HUES48 (cell line): ENCODE data around the gene SERPINA4.

Source experiments
- H3K27ac ChIP-seq: one replicate; pipeline ENCODE4 v1.7.0; 2013; ENCODE audit warnings: low read depth, low read length, inconsistent platforms
- H3K27me3 ChIP-seq: 2 replicates; pipeline ENCODE4 v1.6.1; 2013; ENCODE audit warnings: mild to moderate bottlenecking, low read length; ENCODE audit not compliant: control insufficient read depth, insufficient read depth
- H3K36me3 ChIP-seq: 2 replicates; pipeline ENCODE4 v1.6.1; 2013; ENCODE audit warnings: low read length; ENCODE audit not compliant: control insufficient read depth, insufficient read depth
- H3K4me1 ChIP-seq: 2 replicates; pipeline ENCODE4 v1.6.1; 2013; ENCODE audit warnings: mild to moderate bottlenecking, low read length; ENCODE audit not compliant: control insufficient read depth, insufficient read depth
- H3K4me3 ChIP-seq: 2 replicates; pipeline ENCODE4 v1.5.1; 2013; ENCODE audit warnings: mild to moderate bottlenecking, low read depth, low read length
- H3K9ac ChIP-seq: 2 replicates; pipeline ENCODE4 v1.6.1; 2013; ENCODE audit warnings: mild to moderate bottlenecking, low read depth, low read length, moderate library complexity
- H3K9me3 ChIP-seq: 2 replicates; pipeline ENCODE4 v1.6.1; 2013; ENCODE audit warnings: low read length; ENCODE audit not compliant: control insufficient read depth, insufficient read depth

Gene SERPINA4

DNA sequence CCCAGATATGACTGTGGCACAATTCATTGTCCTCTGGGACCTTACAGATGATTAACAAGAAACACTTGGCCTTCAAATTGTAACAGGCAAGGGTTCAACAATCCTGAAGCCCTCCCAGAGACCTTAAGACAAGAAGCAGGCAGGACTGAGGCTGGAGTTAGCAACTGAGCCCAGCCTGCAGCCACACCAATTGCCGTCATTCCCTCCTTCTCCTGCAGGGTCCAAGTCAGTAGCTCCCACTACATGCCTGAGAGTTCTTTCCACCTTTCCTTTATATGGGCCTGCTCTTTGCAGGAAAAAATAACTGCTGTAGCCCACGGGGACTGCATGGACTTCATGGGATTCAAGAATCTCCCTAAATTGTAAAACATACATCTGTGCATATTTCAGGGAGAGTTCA, 2.4 kb upstream of the SERPINA4 start:
- H3K27ac ChIP-seq: no peak overlapping the region
- no peaks in the 10 kb centered on the region for H3K27me3 ChIP-seq
- no peak overlapping the region for H3K9ac ChIP-seq
- no peaks in the 10 kb centered on the region for H3K4me1 ChIP-seq
- H3K4me3 ChIP-seq: no peak overlapping the region
- no peaks in the 10 kb centered on the region for H3K36me3 ChIP-seq
- H3K9me3 ChIP-seq: no peaks in the 10 kb centered on the region

DNA sequence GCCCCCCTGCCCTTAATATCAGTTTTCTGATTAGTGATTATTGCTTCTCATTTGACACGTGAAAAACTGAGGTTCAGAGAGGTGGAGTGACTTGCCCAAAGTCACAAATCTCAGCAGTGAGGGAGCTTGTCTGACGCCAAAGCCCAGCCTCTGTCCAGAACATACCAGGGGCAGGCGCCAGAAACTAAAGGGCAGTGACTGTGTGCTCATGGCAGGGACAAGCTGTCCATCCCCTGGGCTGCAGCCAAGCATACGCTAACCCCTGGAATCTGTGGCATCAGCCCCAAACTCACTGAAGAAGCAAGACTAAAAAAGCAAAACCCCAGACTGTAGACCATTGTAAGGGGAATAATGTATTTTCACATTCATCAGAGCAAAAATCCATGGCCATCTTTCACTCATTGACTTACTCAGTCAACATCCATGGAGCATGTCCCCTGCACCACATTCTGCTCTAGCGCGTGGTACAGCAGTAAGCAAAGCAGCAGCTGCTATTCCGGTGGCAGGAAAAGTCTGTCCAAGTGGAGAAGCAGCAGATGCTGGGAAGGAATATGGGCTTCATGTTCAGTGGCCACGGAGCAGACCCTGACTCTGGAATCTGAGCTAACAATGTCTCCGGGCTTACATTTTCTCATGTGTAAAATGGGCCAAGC, 1.5 kb upstream of the SERPINA4 start:
- H3K27ac ChIP-seq: no peak overlapping the region
- no peak overlapping the region for H3K4me3 ChIP-seq
- no peaks in the 10 kb centered on the region for H3K4me1 ChIP-seq
- no peaks in the 10 kb centered on the region for H3K9me3 ChIP-seq
- H3K36me3 ChIP-seq: no peaks in the 10 kb centered on the region
- no peak overlapping the region for H3K9ac ChIP-seq
- H3K27me3 ChIP-seq: no peaks in the 10 kb centered on the region

DNA sequence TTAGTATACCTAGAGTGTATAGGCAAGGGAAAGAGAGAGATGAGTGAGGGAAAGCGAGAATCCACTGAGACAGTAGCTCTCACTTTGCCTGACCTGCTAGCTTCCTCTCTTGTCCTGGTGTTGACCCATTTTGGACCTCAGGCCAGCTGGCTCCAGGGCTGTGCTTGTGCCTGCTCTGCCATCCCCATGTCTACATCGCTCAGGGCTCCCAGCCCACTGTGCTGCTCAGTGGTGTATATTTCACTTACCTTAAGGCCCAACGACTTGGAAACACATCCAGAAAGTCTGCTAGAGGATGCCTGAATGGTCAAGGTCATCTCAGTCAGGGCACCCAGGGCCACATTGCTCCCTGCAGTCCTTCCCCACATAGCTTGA, 964 bp upstream of the SERPINA4 start:
- Histone ChIP-seq H3K27me3 (no peaks in the 10 kb centered on the region), H3K27ac (no peak overlapping the region), H3K9me3 (no peaks in the 10 kb centered on the region), H3K9ac (no peak overlapping the region), H3K4me3 (no peak overlapping the region), H3K36me3 (no peaks in the 10 kb centered on the region), H3K4me1 (no peaks in the 10 kb centered on the region)

DNA sequence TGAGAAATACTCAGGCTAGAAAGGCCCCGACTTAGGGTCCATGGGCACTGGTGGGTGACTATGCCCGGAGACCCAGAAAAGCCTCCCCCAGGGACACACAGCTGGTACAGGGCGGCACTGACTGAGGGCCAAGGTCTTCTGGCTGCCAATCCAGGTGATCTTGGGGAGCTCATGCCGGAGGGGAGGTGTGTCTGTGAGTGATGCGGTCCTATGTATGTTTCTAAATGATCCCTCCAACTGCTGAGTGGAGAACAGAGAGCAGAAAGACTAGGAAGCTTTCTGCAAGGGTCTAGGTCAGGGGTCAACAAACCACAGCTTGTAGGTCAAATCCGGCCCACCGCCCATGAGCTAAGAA, 391 bp downstream of the SERPINA4 start:
- Histone ChIP-seq H3K9ac (no peak overlapping the region), H3K9me3 (no peaks in the 10 kb centered on the region), H3K27ac (no peak overlapping the region), H3K4me1 (no peaks in the 10 kb centered on the region), H3K36me3 (no peaks in the 10 kb centered on the region), H3K4me3 (no peak overlapping the region), H3K27me3 (no peaks in the 10 kb centered on the region)

DNA sequence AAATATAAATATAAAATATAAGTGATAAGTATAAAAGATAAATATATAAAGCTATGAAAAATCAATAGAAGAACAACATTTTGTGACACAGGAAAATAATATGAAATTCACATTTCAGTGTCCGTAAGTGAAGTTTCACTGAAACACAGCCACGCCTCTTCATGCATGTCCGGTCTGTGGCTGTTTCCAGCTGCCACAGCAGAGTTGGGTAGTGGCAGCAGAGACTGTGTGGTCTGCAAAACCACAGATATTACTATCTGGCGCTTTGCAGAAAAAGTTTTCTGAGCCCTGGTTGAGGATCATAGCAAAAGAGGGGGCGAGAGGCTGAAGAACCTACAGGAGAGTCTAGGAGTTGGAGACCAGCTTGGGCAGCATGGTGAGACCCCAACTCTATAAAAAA, 780 bp downstream of the SERPINA4 start:
- Histone ChIP-seq H3K9ac (no peak overlapping the region), H3K27ac (no peak overlapping the region), H3K9me3 (no peaks in the 10 kb centered on the region), H3K36me3 (no peaks in the 10 kb centered on the region), H3K27me3 (no peaks in the 10 kb centered on the region), H3K4me1 (no peaks in the 10 kb centered on the region), H3K4me3 (no peak overlapping the region)

DNA sequence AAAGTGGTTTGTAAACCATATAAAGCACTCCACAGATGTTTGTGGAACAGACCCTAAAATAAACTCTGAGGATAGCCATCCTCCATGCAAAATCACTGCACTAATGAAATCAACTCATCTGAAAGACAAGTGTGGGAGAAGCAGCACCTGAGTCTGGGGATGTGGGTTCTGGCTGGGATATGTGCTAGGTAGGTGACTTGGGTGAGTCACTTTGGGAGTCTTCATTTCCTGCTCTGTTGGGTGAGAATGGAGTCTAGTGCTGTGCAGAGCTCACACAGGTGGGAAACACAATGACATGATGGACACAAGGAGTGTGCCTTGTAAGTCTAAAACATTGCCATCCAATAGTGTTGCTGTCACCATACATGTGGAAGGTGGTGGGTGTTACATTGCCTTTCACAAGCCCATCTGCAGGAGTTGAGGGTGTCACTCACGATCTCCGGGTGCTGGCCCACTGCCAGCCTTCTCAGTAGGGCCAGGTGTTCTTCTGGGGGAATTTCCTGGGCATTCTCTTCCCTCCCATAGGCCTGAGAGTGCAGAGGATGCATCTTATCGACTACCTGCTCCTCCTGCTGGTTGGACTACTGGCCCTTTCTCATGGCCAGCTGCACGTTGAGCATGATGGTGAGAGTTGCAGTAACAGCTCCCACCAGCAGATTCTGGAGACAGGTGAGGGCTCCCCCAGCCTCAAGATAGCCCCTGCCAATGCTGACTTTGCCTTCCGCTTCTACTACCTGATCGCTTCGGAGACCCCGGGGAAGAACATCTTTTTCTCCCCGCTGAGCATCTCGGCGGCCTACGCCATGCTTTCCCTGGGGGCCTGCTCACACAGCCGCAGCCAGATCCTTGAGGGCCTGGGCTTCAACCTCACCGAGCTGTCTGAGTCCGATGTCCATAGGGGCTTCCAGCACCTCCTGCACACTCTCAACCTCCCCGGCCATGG, 2.0 kb downstream of the SERPINA4 start:
- Histone ChIP-seq H3K27ac (no peak overlapping the region), H3K9me3 (no peaks in the 10 kb centered on the region)

DNA sequence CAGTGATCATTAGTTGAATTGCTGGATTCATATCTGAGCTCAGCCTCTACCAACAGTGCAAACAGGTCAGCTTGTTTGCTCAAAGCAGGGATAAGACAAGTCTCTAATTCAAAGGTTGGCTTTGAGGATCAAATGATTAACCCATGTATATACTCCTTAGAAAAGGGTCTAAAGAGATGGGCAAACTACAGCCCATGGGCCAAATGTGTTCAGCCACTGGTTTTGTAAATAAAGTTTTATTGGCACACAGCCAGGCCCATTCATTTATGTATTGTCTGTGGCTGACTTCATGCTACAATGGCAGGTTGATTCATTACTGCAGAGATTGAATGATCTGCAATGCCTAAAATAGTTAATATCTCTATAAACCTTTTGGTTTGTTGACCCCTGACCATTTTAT, 3.1 kb downstream of the SERPINA4 start:
- Histone ChIP-seq H3K9me3 (no peaks in the 10 kb centered on the region), H3K27ac (no peak overlapping the region), H3K9ac (no peak overlapping the region), H3K4me1 (no peaks in the 10 kb centered on the region), H3K27me3 (no peaks in the 10 kb centered on the region), H3K36me3 (no peaks in the 10 kb centered on the region), H3K4me3 (no peak overlapping the region)

More for the DNA sequence above, 2.0 kb downstream of the SERPINA4 start:
- H3K36me3 ChIP-seq: no peaks in the 10 kb centered on the region
- no peaks in the 10 kb centered on the region for H3K27me3 ChIP-seq
- no peak overlapping the region for H3K9ac ChIP-seq
- H3K4me3 ChIP-seq: no peak overlapping the region
- H3K4me1 ChIP-seq: no peaks in the 10 kb centered on the region

DNA sequence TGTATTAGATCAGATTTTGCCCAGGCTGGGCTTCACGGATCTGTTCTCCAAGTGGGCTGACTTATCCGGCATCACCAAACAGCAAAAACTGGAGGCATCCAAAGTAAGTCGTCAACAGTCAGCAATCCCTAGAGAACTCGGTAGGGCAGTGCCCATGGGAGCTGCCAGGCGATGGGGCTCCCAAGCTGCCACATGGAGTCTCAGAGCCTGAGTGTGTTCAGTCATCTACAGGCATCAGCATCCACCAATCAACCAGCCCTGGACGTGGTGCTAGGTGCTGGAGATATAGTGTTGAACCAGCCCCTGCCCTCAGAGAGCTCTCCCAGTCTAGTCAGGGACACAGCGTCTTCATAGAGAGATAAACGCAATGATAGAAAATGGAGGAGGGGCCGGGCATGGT, 6.9 kb downstream of the SERPINA4 start:
- Histone ChIP-seq H3K36me3 (no peaks in the 10 kb centered on the region), H3K9me3 (no peaks in the 10 kb centered on the region), H3K27ac (no peak overlapping the region), H3K4me3 (no peak overlapping the region), H3K27me3 (no peaks in the 10 kb centered on the region), H3K9ac (no peak overlapping the region), H3K4me1 (no peaks in the 10 kb centered on the region)

DNA sequence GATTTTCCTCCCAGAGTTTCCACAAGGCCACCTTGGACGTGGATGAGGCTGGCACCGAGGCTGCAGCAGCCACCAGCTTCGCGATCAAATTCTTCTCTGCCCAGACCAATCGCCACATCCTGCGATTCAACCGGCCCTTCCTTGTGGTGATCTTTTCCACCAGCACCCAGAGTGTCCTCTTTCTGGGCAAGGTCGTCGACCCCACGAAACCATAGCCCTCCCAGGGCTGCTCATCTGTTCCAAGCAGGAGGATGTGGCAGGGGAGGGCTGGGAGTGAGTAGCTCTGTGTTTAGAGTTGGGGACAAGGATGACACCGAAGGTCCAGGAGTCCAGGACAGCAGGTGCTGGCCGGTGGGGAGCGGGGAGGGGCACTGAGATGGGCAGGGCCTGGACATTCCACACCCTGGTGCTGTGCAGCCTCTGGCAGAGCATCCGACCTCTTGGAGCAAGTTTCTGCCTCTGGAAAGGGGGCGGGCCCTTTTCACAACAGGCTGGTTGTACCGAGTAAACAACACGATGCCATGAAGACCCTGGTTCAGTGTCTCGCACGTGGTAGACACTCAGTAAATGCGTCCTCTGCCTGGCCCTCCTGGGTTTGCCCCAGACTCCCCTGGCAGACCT, 8.2 kb downstream of the SERPINA4 start:
- H3K4me3 ChIP-seq: no peak overlapping the region
- H3K36me3 ChIP-seq: no peaks in the 10 kb centered on the region
- H3K9ac ChIP-seq: no peak overlapping the region
- no peak overlapping the region for H3K27ac ChIP-seq
- no peaks in the 10 kb centered on the region for H3K27me3 ChIP-seq
- H3K9me3 ChIP-seq: no peaks in the 10 kb centered on the region
- no peaks in the 10 kb centered on the region for H3K4me1 ChIP-seq

DNA sequence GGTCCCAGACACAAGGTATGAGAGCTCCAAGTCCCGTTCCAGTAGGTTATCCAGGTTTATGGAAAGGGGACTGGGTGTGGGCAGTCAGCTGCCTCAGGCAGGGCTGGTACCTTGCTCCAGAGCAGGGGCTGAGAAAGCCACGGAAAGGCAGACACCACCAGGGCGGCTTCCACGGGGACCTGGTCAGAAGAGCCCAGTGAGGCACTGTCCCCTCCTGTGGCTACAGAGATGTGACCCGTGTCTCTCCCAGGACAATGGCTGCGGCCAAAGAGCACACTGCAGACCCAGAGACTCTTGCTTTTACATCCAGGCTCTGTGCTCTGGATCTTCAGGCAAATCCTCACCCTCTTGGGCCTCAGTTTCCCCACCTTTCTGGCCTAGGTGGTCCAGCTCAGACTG, 8.8 kb downstream of the SERPINA4 start:
- Histone ChIP-seq H3K4me3 (no peak overlapping the region), H3K9me3 (no peaks in the 10 kb centered on the region), H3K9ac (no peak overlapping the region), H3K4me1 (no peaks in the 10 kb centered on the region), H3K27me3 (no peaks in the 10 kb centered on the region), H3K27ac (no peak overlapping the region), H3K36me3 (no peaks in the 10 kb centered on the region)

DNA sequence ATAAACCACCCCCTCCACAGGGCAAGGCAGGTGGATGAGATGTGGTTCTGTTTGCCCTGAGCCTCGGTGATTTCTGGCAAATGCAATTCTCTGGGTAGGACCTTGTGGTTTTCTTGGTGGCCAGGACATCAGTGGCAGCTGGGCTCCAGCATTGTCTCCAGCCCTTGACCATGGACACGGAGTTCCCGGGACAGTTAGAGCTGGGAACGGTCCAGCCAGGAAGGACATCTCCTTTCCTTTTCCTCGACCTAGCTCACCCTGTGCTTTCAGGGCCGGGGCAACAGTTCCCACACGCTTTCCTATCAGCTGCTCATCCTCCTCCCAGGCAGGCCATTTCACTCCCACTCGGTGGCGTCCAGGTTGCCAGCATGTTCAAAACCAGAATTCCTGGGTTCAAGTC, 9.2 kb downstream of the SERPINA4 start:
- H3K36me3 ChIP-seq: no peaks in the 10 kb centered on the region
- no peaks in the 10 kb centered on the region for H3K4me1 ChIP-seq
- H3K27me3 ChIP-seq: no peaks in the 10 kb centered on the region
- H3K27ac ChIP-seq: no peak overlapping the region
- no peaks in the 10 kb centered on the region for H3K9me3 ChIP-seq
- no peak overlapping the region for H3K4me3 ChIP-seq
- H3K9ac ChIP-seq: no peak overlapping the region
